ENCODE results near the gene CCDC30.

DNA sequence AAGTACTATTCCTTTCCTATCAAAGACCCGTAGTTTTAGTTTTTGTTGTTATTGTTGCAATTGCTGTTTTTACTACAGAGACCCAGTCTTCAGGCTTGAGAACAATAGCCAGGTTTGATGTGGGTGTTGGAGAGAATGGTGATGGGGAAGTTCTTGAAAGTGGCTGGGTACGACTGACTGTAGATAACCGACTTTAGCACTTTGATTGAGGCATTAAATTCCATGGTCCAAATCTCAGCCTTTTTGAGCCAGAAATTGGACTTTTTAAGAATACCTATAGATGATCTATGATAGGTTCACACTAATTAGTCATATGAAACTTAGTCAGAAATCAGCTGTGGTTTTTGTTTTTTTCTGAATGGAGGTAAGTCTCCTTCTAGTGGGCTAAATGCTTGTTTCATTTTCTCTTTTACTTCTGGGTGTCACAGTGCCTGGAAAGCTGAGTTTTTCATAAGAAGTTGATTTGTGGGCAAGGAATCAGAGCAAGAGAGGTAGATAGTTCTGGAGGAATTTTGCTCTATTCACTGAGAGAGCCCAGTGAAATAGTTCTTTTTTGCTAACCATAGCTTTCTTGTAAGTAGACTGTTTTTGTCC lies 197.9 kb downstream of the CCDC30 start:
- TF ChIP-seq CTCF (IDR thresholded peaks at IDR 0.05) (no peak), EP300 (IDR thresholded peaks at IDR 0.05) (no peak)

Data from esophagus muscularis mucosa (tissue), 3 donors.